CD14-positive monocyte (primary cell): Measurements from ENCODE around the gene TRIM69. TPM values are rescaled to one million over a fixed set of nuclear protein-coding genes. Genes with fewer than 3 reads are reported as not detected.

Experiments
- DNase-seq, 3 donors: peaks; one replicate each; pipeline ENCODE4 v3.0.0-alpha.2; 2011 to 2022
- H2AFZ ChIP-seq: 2 replicates; pipeline ENCODE4 v1.6.0; 2012; ENCODE audit warnings: mild to moderate bottlenecking, low read depth, low read length, inconsistent platforms; ENCODE audit not compliant: insufficient read depth, poor library complexity, severe bottlenecking
- H3K27ac ChIP-seq, 2 donors: 1 replicate in 1 of 2; 2 replicates in 1 of 2; pipeline ENCODE4 v1.5.1; 2012 to 2013; ENCODE audit warnings: low read length in 2 of 2, control low read depth in 1 of 2, inconsistent platforms in 1 of 2, low read depth in 1 of 2, mild to moderate bottlenecking in 1 of 2
- H3K27me3 ChIP-seq, 2 donors: one replicate each; pipeline versions ENCODE4 v1.6.0 to v1.6.1; 2011 to 2013; ENCODE audit warnings: low read length in 2 of 2; ENCODE audit not compliant: control insufficient read depth in 2 of 2, insufficient read depth in 2 of 2
- H3K36me3 ChIP-seq, 2 donors: replicated peaks in 1 of 2; 1 replicate in 1 of 2; 2 replicates in 1 of 2; pipeline versions ENCODE4 v1.5.1 to v1.6.1; 2012 to 2013; ENCODE audit warnings: low read length in 2 of 2, control low read depth in 1 of 2, inconsistent platforms in 1 of 2, mild to moderate bottlenecking in 1 of 2; ENCODE audit not compliant: insufficient read depth in 2 of 2, control insufficient read depth in 1 of 2
- H3K4me1 ChIP-seq, 2 donors: 1 replicate in 1 of 2; 2 replicates in 1 of 2; pipeline versions ENCODE4 v1.5.1 to v1.6.1; 2012 to 2013; ENCODE audit warnings: low read length in 2 of 2, control low read depth in 1 of 2, inconsistent platforms in 1 of 2, mild to moderate bottlenecking in 1 of 2, moderate library complexity in 1 of 2; ENCODE audit not compliant: insufficient read depth in 2 of 2, control insufficient read depth in 1 of 2
- H3K4me2 ChIP-seq: replicated peaks from 2 replicates; pipeline ENCODE3; 2012; ENCODE audit warnings: low read length, moderate library complexity, mild to moderate bottlenecking; ENCODE audit not compliant: poor library complexity, severe bottlenecking; ENCODE audit errors: extremely low read depth
- H3K4me3 ChIP-seq, 3 experiments: fragments of 200-600 bp in 1 of 3; sonication (generic) in 1 of 3; replicated peaks in 1 of 3; 1 replicate in 2 of 3; 2 replicates in 1 of 3; pipeline ENCODE4 v1.5.1; 2011 to 2013; ENCODE audit warnings: low read length in 3 of 3, mild to moderate bottlenecking in 3 of 3, control low read depth in 2 of 3, low read depth in 2 of 3, inconsistent platforms in 1 of 3, moderate library complexity in 1 of 3
- H3K79me2 ChIP-seq: 2 replicates; pipeline ENCODE4 v1.6.0; 2012; ENCODE audit warnings: mild to moderate bottlenecking, control low read depth, inconsistent platforms, low read length, moderate library complexity; ENCODE audit not compliant: insufficient read depth
- H3K9ac ChIP-seq: 2 replicates; pipeline ENCODE4 v1.6.0; 2017; ENCODE audit warnings: low read length, mild to moderate bottlenecking; ENCODE audit not compliant: insufficient read depth, poor library complexity, severe bottlenecking
- H3K9me3 ChIP-seq, 2 donors: replicated peaks in 1 of 2; 1 replicate in 1 of 2; 2 replicates in 1 of 2; pipeline versions ENCODE4 v1.5.1 to v1.6.1; 2012 to 2013; ENCODE audit warnings: low read length in 2 of 2, control low read depth in 1 of 2; ENCODE audit not compliant: control insufficient read depth in 1 of 2, insufficient read depth in 1 of 2
- H4K20me1 ChIP-seq: 2 replicates; pipeline ENCODE4 v1.6.0; 2012; ENCODE audit warnings: mild to moderate bottlenecking, low read length, control low read depth, moderate library complexity; ENCODE audit not compliant: insufficient read depth
- H3K27ac Mint-ChIP-seq, 7 donors: one replicate each; pipeline ENCODE4 v1.8.0; 2020; ENCODE audit warnings: mild to moderate bottlenecking in 7 of 7, mixed read lengths in 7 of 7, moderate library complexity in 6 of 7, inconsistent platforms in 2 of 7
- H3K27me3 Mint-ChIP-seq, 3 donors: one replicate each; pipeline ENCODE4 v1.8.0; 2021 to 2022; ENCODE audit warnings: low read depth in 3 of 3, mild to moderate bottlenecking in 3 of 3, mixed read lengths in 3 of 3, moderate library complexity in 3 of 3, inconsistent platforms in 1 of 3
- H3K36me3 Mint-ChIP-seq, 2 donors: one replicate each; pipeline ENCODE4 v1.8.0; 2020; ENCODE audit warnings: mixed read lengths in 2 of 2, inconsistent platforms in 1 of 2, mild to moderate bottlenecking in 1 of 2
- H3K4me1 Mint-ChIP-seq: one replicate; pipeline ENCODE4 v1.8.0; 2020; ENCODE audit warnings: mild to moderate bottlenecking, mixed read lengths
- H3K4me3 Mint-ChIP-seq, 2 donors: one replicate each; pipeline ENCODE4 v1.8.0; 2020; ENCODE audit warnings: mild to moderate bottlenecking in 2 of 2, mixed read lengths in 2 of 2, moderate library complexity in 1 of 2
- H3K9me3 Mint-ChIP-seq, 7 donors: one replicate each; pipeline ENCODE4 v1.8.0; 2020 to 2022; ENCODE audit warnings: mixed read lengths in 7 of 7, mild to moderate bottlenecking in 6 of 7, moderate library complexity in 6 of 7, inconsistent platforms in 2 of 7
- WGBS: methylation state at CpG from one replicate; pipeline ENCODE4 v1.1.5; 2013; ENCODE audit warnings: missing lambda C conversion rate; ENCODE audit not compliant: insufficient coverage; 5-methylcytosine and 5-hydroxymethylcytosine counted together
- intact Hi-C, 2 donors: fragments of 100-400 bp; cut with micrococcal nuclease; formaldehyde crosslinking; loops; one replicate each; pipeline versions ENCODE4 v1.15.0 to v1.15.1; 2023
- polyA plus RNA-seq, 3 donors: library from polyadenylated mRNA; depleted of rRNA in 1 of 3; unstranded in 2 of 3; stranded (reverse) in 1 of 3; fragments of 300-500 nt in 2 of 3; fragments of >200 nt in 1 of 3; fragmentation: Illumina TruSeq in 2 of 3; gene quantifications; 1 replicate in 2 of 3; 2 replicates in 1 of 3; pipeline ENCODE4 v1.2.3, GENCODE V29; 2012 to 2021
- TF ChIP-seq, protein P1 (sequence below): fragments of 200-600 bp; IDR thresholded peaks from one replicate; pipeline ENCODE4 v1.8.0; 2022; ENCODE audit warnings: antibody characterized with exemption, mild to moderate bottlenecking

TRIM69 gene
- polyA plus RNA-seq, 3 donors: 9.4 to 18.2 (median 15.8) TPM

DNA sequence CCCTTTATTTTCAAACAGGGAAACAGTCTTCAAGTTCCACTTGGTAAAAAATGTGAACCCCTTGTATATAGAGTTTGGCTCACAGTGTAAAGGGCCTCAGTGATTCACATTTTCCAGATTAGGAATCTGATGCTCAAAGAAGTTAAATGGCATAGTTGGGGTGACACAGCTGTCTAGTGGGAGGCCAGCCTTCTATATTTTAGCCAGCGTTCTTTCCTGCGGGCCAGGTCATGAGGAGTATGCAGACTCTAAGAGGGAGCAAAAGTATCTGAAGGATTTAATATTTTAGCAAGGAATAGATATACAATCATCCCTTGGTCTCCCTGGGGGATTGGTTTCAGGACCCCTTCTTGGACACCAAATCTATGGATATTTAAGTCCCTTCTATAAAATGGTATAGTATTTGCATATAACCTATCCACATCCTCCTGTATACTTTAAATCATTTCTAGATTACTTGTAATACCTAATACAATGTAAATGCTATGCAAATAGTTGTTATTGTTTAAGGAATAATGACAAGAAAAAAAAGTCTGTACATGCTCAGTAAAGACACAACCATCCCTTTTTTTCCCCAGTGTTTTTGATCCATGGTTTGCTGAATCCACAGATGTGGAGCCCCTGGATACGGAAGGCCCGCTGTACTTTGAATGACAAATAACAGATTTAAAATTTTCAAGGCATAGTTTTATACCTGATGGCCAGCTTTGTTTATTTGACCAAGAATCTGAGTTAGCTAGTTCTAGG is 18.0 kb upstream of the TRIM69 start:
- H3K36me3 Mint-ChIP-seq: peaks cover 62 to 63% of the 10 kb centered on the region in 2 donors
- H3K27me3 Mint-ChIP-seq: no peaks in the 10 kb centered on the region
- no peak overlapping the region for H3K4me2 ChIP-seq

GRCh38 chr15:44718927-44719292 is 17.4 kb upstream of the TRIM69 start:
- Histone ChIP-seq H3K9ac (no peak overlapping the region), H3K4me3 (no peak overlapping the region), H3K4me2 (no peak overlapping the region), H3K79me2 (peaks cover 70% of the 10 kb centered on the region), H3K36me3 (peaks cover 52 to 55% of the 10 kb centered on the region in 2 donors), H3K9me3 (no peaks in the 10 kb centered on the region), H4K20me1 (peaks cover 74% of the 10 kb centered on the region), H2AFZ (no peak overlapping the region), H3K27ac (peak overlapping the region; percentile 36 to 66), H3K27me3 (no peaks in the 10 kb centered on the region), H3K4me1 (peaks cover 69 to 90% of the 10 kb centered on the region in 2 donors)
- peak overlapping the region; percentile 73 to 99 (median 87) for H3K27ac Mint-ChIP-seq
- H3K4me1 Mint-ChIP-seq: peaks cover 84% of the 10 kb centered on the region
- H3K9me3 Mint-ChIP-seq: peaks cover 0 to 4% (median 0%) of the 10 kb centered on the region in 7 donors
- intact Hi-C loops: loop anchor here in 1 of 2 donors (5.0 kb wide), 1 partner anchor 182 kb away; the partner anchor contains the start of gene EIF3J
- no peak for DNase-seq
- TF ChIP-seq, protein P1, sequence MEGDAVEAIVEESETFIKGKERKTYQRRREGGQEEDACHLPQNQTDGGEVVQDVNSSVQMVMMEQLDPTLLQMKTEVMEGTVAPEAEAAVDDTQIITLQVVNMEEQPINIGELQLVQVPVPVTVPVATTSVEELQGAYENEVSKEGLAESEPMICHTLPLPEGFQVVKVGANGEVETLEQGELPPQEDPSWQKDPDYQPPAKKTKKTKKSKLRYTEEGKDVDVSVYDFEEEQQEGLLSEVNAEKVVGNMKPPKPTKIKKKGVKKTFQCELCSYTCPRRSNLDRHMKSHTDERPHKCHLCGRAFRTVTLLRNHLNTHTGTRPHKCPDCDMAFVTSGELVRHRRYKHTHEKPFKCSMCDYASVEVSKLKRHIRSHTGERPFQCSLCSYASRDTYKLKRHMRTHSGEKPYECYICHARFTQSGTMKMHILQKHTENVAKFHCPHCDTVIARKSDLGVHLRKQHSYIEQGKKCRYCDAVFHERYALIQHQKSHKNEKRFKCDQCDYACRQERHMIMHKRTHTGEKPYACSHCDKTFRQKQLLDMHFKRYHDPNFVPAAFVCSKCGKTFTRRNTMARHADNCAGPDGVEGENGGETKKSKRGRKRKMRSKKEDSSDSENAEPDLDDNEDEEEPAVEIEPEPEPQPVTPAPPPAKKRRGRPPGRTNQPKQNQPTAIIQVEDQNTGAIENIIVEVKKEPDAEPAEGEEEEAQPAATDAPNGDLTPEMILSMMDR: no peak
- 94% methylated on average over 4 of the region's 8 CpGs for WGBS
- peaks cover 56 to 58% of the 10 kb centered on the region in 2 donors for H3K36me3 Mint-ChIP-seq
- H3K4me3 Mint-ChIP-seq: no peak overlapping the region
- H3K27me3 Mint-ChIP-seq: no peaks in the 10 kb centered on the region

More for the DNA sequence above, 18.0 kb upstream of the TRIM69 start:
- intact Hi-C loops: loop anchor here in 1 of 2 donors (5.0 kb wide), 1 partner anchor 181 kb away; the partner anchor contains the start of gene EIF3J
- DNase-seq: no peak
- Histone ChIP-seq H2AFZ (no peak overlapping the region), H3K36me3 (peaks cover 55 to 57% of the 10 kb centered on the region in 2 donors), H3K79me2 (peaks cover 70% of the 10 kb centered on the region), H3K27ac (peak overlapping the region in 1 of 2 donors; percentile 28), H3K9ac (no peak overlapping the region), H3K9me3 (no peaks in the 10 kb centered on the region), H3K4me3 (no peak overlapping the region), H4K20me1 (peaks cover 79% of the 10 kb centered on the region), H3K27me3 (no peaks in the 10 kb centered on the region), H3K4me1 (peaks cover 67 to 90% of the 10 kb centered on the region in 2 donors)
- whole genome bisulfite sequencing: no CpG with 5 or more reads among the region's 4 CpGs
- TF ChIP-seq, protein P1: no peak
- Mint-ChIP-seq H3K27ac (peak overlapping the region in 6 of 7 donors; percentile 30 to 99 (median 57)), H3K4me1 (peaks cover 79% of the 10 kb centered on the region), H3K4me3 (no peak overlapping the region), H3K9me3 (peaks cover 0 to 4% (median 0%) of the 10 kb centered on the region in 7 donors)
